G401 (cell line): ENCODE measurements around the gene LIN37. TPM values are rescaled to one million over a fixed set of nuclear protein-coding genes. Genes with fewer than 3 reads are reported as not detected.

ENCODE experiments used
- DNase-seq: peaks from one replicate; pipeline ENCODE4 v3.0.0-alpha.2; 2015; ENCODE audit warnings: low spot score
- in situ Hi-C: cut with HindIII; loops from 2 replicates; pipeline ENCODE4 v1.10.0; 2016; ENCODE audit warnings: low sequenced_read_pairs, mixed read lengths
- total RNA-seq: library from RNA; depleted of rRNA; stranded (reverse); fragments of >200 nt; shearing (Covaris generic); gene quantifications from 2 replicates; pipeline ENCODE4 v1.2.3, GENCODE V29; 2014; rRNA removed

LIN37 gene
- total RNA-seq, 1 experiment from 2014 or later: 9.2 TPM

DNA sequence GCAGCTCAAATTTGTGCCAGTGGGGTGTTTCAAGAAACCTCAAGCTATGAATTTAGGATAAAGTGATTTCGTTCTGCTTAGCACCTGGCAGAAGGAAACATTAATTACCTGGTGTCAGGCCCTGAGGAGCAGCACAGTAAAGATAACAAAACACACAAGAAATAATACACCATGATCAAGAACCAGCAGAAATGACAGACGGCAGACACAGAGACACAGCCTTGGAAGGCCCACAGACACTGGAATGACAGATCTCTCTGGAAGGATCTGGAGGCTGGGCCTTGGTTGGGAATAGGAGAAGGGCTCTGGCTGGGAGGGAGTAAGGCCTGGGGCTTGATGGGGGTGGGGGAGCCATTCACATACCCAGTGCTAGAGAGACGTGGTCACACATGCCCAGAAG is 53.5 kb downstream of the LIN37 start:
- in situ Hi-C loops: no loop called here
- DNase-seq: no peak

Other genes starting within 250 kb of the LIN37 start
- 85.4 and 136 TPM in 2 replicates for gene DMKN, start 234.9 kb upstream of the LIN37 start, total RNA-seq
- gene SBSN, start 220.3 kb upstream of the LIN37 start, total RNA-seq: not detected in 2 replicates
- 3.2 TPM in 1 of 2 replicates, not detected in the other for gene GAPDHS, start 215.1 kb upstream of the LIN37 start, total RNA-seq
- gene TMEM147, start 202.9 kb upstream of the LIN37 start, total RNA-seq: 208 and 254 TPM in 2 replicates
- gene ATP4A, start 184.9 kb upstream of the LIN37 start, total RNA-seq: not detected in 2 replicates
- not detected in 2 replicates for gene PMIS2, start 162.4 kb upstream of the LIN37 start, total RNA-seq
- 21.5 and 32.4 TPM in 2 replicates for gene HAUS5, start 135.8 kb upstream of the LIN37 start, total RNA-seq
- 108 and 119 TPM in 2 replicates for gene RBM42, start 119.5 kb upstream of the LIN37 start, total RNA-seq
- gene ETV2, start 106.8 kb upstream of the LIN37 start, total RNA-seq: not detected in 2 replicates
- 284 and 429 TPM in 2 replicates for gene COX6B1, start 100.3 kb upstream of the LIN37 start, total RNA-seq
- 0.62 TPM in 1 of 2 replicates, not detected in the other for gene UPK1A, start 82.1 kb upstream of the LIN37 start, total RNA-seq
- gene ZBTB32, start 44.0 kb upstream of the LIN37 start, total RNA-seq: 0.17 TPM in 1 of 2 replicates, not detected in the other
- 2.5 and 4.6 TPM in 2 replicates for gene KMT2B, start 30.6 kb upstream of the LIN37 start, total RNA-seq
- 4.0 and 9.3 TPM in 2 replicates for gene IGFLR1, start 6.1 kb upstream of the LIN37 start, total RNA-seq
- gene U2AF1L4, start 3.2 kb upstream of the LIN37 start, total RNA-seq: 6.3 and 44.4 TPM in 2 replicates
- 63.1 and 65.0 TPM in 2 replicates for gene PSENEN, start 2.9 kb upstream of the LIN37 start, total RNA-seq
- gene HSPB6, start 8.5 kb downstream of the LIN37 start, total RNA-seq: not detected in 2 replicates
- 7.9 and 11.9 TPM in 2 replicates for gene PROSER3, start 9.6 kb downstream of the LIN37 start, total RNA-seq
- gene ARHGAP33, start 27.0 kb downstream of the LIN37 start, total RNA-seq: 1.7 and 4.6 TPM in 2 replicates
- gene PRODH2, start 64.3 kb downstream of the LIN37 start, total RNA-seq: not detected in 2 replicates
- 0.18 TPM in 1 of 2 replicates, not detected in the other for gene NPHS1, start 103.9 kb downstream of the LIN37 start, total RNA-seq
- gene KIRREL2, start 108.3 kb downstream of the LIN37 start, total RNA-seq: 3.0 and 5.2 TPM in 2 replicates
- 121 and 133 TPM in 2 replicates for gene APLP1, start 120.0 kb downstream of the LIN37 start, total RNA-seq
- 4.1 and 8.4 TPM in 2 replicates for gene NFKBID, start 152.0 kb downstream of the LIN37 start, total RNA-seq
- gene HCST, start 154.0 kb downstream of the LIN37 start, total RNA-seq: not detected in 2 replicates
- gene TYROBP, start 159.7 kb downstream of the LIN37 start, total RNA-seq: 7.3 TPM in 1 of 2 replicates, not detected in the other
- gene LRFN3, start 187.8 kb downstream of the LIN37 start, total RNA-seq: 6.2 and 15.8 TPM in 2 replicates
- 41.7 and 46.9 TPM in 2 replicates for gene SDHAF1, start 246.6 kb downstream of the LIN37 start, total RNA-seq